T1000 (cell line): Measurements from ENCODE around the gene FBXW11.
"Not testable (repeated sequence)": the region's sequence is repeated elsewhere in the genome, so short reads cannot be mapped to it uniquely, and the experiment has no call there.

Experiments
- DNase-seq: peaks from one replicate; lab custom pipeline; 2025; ENCODE audit warnings: mixed read lengths; lab: John Stamatoyannopoulos, UW

The FBXW11 gene

GRCh38 chr5:171911152-171911551 lies 95.3 kb downstream of the FBXW11 start:
- no peak for DNase-seq

GRCh38 chr5:171908638-171909037 lies 97.8 kb downstream of the FBXW11 start:
- DNase-seq, result no peak

- DNase-seq, result no peak
Observed at GRCh38 chr5:171907725-171908343, 98.6 kb downstream of the FBXW11 start.

GRCh38 chr5:171906703-171907590 lies 99.5 kb downstream of the FBXW11 start:
- DNase-seq, result no peak

- no peak for DNase-seq
Observed at GRCh38 chr5:171906066-171906570, 100.3 kb downstream of the FBXW11 start.

- no peak for DNase-seq
Observed at GRCh38 chr5:171904886-171905285, 101.6 kb downstream of the FBXW11 start.

GRCh38 chr5:171901764-171902163 lies 104.7 kb downstream of the FBXW11 start:
- no peak for DNase-seq

- DNase-seq, result no peak
Observed at GRCh38 chr5:171899792-171900191, 106.6 kb downstream of the FBXW11 start.

- DNase-seq, result no peak
Observed at GRCh38 chr5:171898879-171899278, 107.6 kb downstream of the FBXW11 start.

- DNase-seq, result no peak
Observed at GRCh38 chr5:171898386-171898785, 108.1 kb downstream of the FBXW11 start.

GRCh38 chr5:171897231-171897630 lies 109.2 kb downstream of the FBXW11 start:
- DNase-seq, result no peak

GRCh38 chr5:171895081-171895480 lies 111.4 kb downstream of the FBXW11 start:
- DNase-seq, result no peak

- no peak for DNase-seq
Observed at GRCh38 chr5:171893290-171893886, 113.0 kb downstream of the FBXW11 start.

- no peak for DNase-seq
Observed at GRCh38 chr5:171891595-171891994, 114.8 kb downstream of the FBXW11 start.

- no peak for DNase-seq
Observed at GRCh38 chr5:171891150-171891549, 115.3 kb downstream of the FBXW11 start.

GRCh38 chr5:171888051-171888481 lies 118.4 kb downstream of the FBXW11 start:
- DNase-seq, result no peak

GRCh38 chr5:171886037-171886436 lies 120.4 kb downstream of the FBXW11 start:
- DNase-seq, result not testable (repeated sequence)

GRCh38 chr5:171882118-171882517 lies 124.3 kb downstream of the FBXW11 start:
- DNase-seq, result no peak

GRCh38 chr5:171874234-171874633 lies 132.2 kb downstream of the FBXW11 start:
- DNase-seq, result no peak

- no peak for DNase-seq
Observed at GRCh38 chr5:171872666-171873065, 133.8 kb downstream of the FBXW11 start.

GRCh38 chr5:171871711-171872110 lies 134.7 kb downstream of the FBXW11 start:
- no peak for DNase-seq

GRCh38 chr5:171869956-171870355 lies 136.5 kb downstream of the FBXW11 start:
- DNase-seq, result no peak

GRCh38 chr5:171868236-171868635 lies 138.2 kb downstream of the FBXW11 start:
- no peak for DNase-seq
